Measurements from ENCODE around the gene FRAS1.
"Not testable (repeated sequence)": the region's sequence is repeated elsewhere in the genome, so short reads cannot be mapped to it uniquely, and the experiment has no call there.

- not testable (repeated sequence) for TF ChIP-seq CTCF (conservative IDR thresholded peaks at IDR 0.05 in 1 of 2, IDR thresholded peaks at IDR 0.05 in 1 of 2; ENCODE audit: low read depth in 1 of 2, low read length in 2 of 2); EZH2 (IDR thresholded peaks at IDR 0.05; ENCODE audit: low read length, missing control alignments)
Observed at GRCh38 chr4:78307263-78307662, 250.1 kb downstream of the FRAS1 start.

Measured in fibroblast of lung (primary cell).